SW480 (cell line): ENCODE results near the gene CAPZA1.
"Not testable (repeated sequence)": the region's sequence is repeated elsewhere in the genome, so short reads cannot be mapped to it uniquely, and the experiment has no call there.

ENCODE experiments used
- DNase-seq: peaks from one replicate; pipeline ENCODE4 v3.0.0-alpha.2; 2016; ENCODE audit warnings: low spot score

Gene CAPZA1

DNA sequence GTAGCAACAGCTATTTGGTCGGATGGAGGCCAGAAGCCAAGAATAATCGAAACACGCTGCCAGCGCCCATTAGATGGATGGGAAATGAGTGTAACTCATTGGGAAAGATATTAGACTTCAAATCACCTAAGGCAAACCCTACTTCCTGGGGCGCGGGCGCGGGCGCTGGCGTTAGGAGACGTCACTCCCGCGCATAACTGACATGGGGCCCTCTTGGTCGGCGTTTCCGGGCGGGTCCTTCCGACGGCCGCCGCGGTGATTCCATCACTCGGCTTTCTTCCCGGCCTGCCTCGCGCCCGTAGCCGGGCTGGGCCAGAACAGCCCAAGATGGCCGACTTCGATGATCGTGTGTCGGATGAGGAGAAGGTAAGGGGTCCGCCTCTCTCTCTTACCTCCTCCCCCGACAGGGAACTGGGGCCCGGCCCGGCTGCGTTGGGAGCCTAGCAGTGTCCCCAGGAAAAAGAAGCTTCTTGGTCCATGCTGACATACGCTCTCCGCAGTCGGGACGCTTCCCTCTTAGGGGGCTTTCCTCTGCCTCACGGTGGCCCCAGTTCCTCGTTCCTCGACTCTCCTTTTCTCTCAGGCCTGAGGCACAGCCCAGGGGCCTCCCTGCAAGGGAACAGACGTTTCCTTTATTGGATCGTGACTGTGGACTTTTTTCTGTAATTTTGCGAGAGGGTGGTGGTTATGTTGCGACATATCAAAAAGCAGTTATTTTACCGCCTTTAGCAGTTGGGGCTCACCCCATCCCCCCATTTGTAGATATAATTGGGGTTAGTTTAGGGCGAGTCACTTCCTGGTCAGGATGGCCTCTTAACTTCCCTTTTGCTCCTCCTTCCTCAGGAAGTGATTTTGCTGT lies at the start of gene CAPZA1:
Gene CAPZA1 (plus strand): TSS at position 315 of the 859 bp plus-strand sequence. CDS start 13 bp downstream, at position 328.
- peak; percentile 90 for DNase-seq

DNA sequence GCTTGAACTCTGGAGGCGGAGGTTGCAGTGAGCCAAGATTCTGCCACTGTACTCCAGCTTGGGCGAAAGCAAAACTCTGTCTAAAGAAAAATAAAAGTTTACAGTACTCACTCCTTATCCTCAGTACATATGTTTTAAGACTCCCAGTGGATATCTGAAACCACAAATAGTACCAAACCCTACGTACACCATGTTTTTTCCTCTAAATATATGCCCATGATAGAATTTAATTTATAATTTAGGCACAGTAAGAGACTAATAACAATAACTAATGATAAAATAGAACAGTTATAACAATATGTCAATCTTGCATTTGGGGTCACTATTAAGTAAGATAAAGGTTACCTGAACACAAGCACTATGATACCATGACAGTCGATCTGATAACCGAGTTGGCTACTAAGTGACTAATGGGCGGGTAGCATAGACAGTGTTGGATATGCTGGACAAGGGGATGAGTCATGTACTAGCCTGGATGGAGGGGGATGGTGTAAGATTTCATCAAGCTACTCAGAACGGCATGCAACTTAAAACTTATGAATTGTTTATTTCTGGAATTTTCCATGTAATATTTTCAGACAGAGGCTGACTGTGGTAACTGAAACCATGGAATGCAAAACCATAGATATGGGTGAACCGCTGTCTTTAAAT lies 44.4 kb upstream of the CAPZA1 start:
- peak; percentile 20 for DNase-seq

- no peak for DNase-seq
Observed at GRCh38 chr1:112576240-112576639, 43.4 kb upstream of the CAPZA1 start.

- DNase-seq, result no peak
Observed at GRCh38 chr1:112579801-112580510, 39.7 kb upstream of the CAPZA1 start.

GRCh38 chr1:112581586-112582192 lies 37.9 kb upstream of the CAPZA1 start:
- no peak for DNase-seq

GRCh38 chr1:112583366-112583765 lies 36.3 kb upstream of the CAPZA1 start:
- no peak for DNase-seq

GRCh38 chr1:112589766-112590165 lies 29.9 kb upstream of the CAPZA1 start:
- no peak for DNase-seq

GRCh38 chr1:112594208-112594876 lies 25.3 kb upstream of the CAPZA1 start:
- no peak for DNase-seq

- no peak for DNase-seq
Observed at GRCh38 chr1:112599477-112599876, 20.2 kb upstream of the CAPZA1 start.

DNA sequence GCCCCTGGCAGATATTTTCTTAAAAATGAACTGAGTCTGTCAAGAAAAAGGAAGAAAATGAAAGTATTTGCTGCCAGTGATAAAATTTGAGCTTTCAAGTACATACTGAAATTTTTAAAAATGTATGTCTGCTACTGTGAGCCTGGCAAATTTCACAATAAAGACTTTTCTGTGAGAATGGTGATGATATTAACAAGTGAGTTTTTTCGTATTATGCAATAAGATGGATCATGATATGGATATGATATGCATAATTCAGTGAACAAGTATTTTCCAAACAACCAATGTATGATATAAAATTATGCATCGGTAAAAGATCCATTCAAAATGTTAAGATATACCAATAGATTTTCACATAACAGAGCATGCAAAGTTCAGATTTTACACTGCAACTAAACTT lies 16.6 kb upstream of the CAPZA1 start:
- DNase-seq, result no peak

DNA sequence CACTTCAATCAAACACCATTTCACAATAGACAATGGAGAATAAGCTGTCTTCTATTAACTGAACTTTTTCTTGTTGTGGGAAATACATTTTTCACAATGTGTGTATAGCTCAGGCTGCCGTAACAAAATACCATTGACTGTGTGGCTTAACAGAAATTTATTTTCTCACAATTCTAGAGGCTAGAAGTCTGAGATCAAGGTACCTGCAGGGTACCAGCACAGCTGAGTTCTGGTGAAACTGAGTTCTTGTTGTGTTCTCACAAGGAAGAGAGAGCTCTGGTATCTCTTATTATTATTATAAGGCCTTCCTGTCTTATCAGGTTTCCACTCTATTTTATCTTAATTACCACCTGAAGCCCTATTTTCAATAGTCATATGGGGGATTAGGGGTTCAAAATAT lies 16.1 kb upstream of the CAPZA1 start:
- no peak for DNase-seq

DNA sequence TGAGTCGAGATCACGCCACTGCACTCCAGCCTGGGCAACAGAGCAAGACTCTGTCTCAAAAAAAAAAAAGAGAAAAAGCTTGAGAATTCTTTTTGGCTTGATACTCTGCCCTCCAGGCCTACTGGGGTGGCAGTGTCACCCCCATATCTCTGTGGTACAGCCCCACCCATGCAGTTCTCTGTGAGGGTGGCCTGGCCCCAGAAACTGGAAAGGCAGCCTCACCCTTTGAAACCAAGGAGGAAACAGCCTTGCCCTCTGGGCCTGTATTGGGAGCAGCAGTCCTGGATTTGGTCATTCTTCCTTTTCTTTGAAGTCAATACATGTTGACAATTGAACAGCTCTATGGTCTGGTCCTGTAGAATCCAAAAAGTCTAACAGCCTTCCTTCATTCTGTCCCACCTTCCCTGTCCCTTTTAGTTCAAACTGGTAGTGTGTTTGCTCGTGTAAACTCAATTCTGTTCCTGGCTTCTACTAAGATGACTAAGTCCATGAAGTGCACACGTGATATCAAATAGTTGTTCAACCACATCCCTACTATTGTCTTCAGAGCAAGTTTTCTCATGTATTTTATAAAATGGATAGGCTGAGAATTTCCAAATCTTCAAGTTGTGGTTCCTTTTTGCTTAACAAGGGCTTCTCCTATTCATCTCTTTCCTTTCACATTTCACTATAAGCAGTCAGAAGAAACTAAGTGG lies 13.9 kb upstream of the CAPZA1 start:
- DNase-seq, result no peak

GRCh38 chr1:112614460-112615065 lies 5.1 kb upstream of the CAPZA1 start:
- DNase-seq, result peak; percentile 29

DNA sequence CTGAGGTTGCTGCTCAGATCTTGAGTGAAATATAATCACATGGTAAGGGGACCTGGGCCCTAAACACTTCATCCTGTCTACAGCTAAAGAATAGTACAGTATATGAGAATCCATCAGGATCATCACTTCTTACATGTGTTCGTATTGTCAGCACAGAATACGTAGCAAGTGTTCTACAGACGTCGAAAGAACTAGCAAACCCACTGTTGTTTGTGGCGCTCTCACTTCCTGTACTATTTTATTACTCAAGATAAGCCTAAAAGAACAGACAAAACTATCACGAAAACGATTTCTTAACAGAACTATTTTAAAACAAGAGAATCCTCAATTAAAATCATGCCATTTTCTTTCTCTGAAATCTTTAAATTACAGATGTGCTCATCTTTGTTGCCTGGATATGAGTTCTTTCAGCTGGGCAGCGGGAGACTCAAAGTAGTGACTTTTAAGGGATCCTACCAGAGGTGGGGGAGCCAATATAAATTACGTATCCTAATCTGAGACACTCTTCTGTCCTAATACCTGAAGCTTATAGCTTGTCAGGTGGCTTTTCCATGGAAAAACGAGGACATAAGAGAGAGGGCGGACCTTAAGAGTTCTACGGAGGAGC lies 1.4 kb upstream of the CAPZA1 start:
- peak; percentile 16 for DNase-seq

GRCh38 chr1:112618721-112619517 lies 713 bp upstream of the CAPZA1 start, which contains the start of gene ST7L:
ST7L (minus strand) TSS chr1:112619141; CDS start chr1:112619113, 28 bp downstream.
- peak; percentile 83 for DNase-seq

- no peak for DNase-seq
Observed at GRCh38 chr1:112620377-112620695, 704 bp downstream of the CAPZA1 start.

GRCh38 chr1:112624493-112624892 lies 4.9 kb downstream of the CAPZA1 start:
- not testable (repeated sequence) for DNase-seq

- no peak for DNase-seq
Observed at GRCh38 chr1:112625696-112626095, 6.1 kb downstream of the CAPZA1 start.

GRCh38 chr1:112626193-112626592 lies 6.6 kb downstream of the CAPZA1 start:
- no peak for DNase-seq
